PC-9 (cell line): ENCODE measurements around the gene IKZF4.

ENCODE experiments used
- EZH2 ChIP-seq: fragments of 200-600 bp; sonication (generic); IDR thresholded peaks from 2 replicates; pipeline ENCODE4 v1.8.0; 2017; ENCODE audit warnings: antibody characterized with exemption, low read depth
- TF ChIP-seq, protein P1 (sequence below): fragments of 200-600 bp; sonication (generic); conservative IDR thresholded peaks from 2 replicates; pipeline ENCODE4 v1.6.1; 2017; ENCODE audit warnings: mixed run types, antibody characterized with exemption, mild to moderate bottlenecking, moderate library complexity

DNA sequence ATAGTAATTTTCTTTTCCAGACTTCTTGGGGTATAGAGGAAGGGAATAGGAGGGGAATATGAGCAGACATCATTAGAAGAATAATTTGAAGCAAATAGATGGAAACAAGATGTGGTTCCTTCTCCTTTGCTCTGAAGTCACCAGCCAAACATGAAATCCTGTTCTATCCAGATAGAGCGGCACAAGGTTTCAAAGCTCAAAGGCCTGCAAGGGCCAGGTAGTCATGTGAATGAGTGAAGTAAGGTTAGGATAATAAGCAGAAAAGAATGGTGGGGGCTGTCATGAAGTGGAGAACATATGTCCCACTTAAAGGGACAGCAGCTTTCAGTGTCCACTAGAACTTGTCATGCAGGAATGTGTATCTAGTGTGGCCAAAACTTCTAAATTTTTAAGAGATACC lies 2.5 kb upstream of the IKZF4 start:
- TF ChIP-seq, protein P1, sequence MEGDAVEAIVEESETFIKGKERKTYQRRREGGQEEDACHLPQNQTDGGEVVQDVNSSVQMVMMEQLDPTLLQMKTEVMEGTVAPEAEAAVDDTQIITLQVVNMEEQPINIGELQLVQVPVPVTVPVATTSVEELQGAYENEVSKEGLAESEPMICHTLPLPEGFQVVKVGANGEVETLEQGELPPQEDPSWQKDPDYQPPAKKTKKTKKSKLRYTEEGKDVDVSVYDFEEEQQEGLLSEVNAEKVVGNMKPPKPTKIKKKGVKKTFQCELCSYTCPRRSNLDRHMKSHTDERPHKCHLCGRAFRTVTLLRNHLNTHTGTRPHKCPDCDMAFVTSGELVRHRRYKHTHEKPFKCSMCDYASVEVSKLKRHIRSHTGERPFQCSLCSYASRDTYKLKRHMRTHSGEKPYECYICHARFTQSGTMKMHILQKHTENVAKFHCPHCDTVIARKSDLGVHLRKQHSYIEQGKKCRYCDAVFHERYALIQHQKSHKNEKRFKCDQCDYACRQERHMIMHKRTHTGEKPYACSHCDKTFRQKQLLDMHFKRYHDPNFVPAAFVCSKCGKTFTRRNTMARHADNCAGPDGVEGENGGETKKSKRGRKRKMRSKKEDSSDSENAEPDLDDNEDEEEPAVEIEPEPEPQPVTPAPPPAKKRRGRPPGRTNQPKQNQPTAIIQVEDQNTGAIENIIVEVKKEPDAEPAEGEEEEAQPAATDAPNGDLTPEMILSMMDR = no peak
- TF ChIP-seq EZH2 = no peak
